A673 (cell line): ENCODE measurements around the gene KIF26B. TPM values are rescaled to one million over a fixed set of nuclear protein-coding genes. Genes with fewer than 3 reads are reported as not detected.

Experiments used
- BruUV-seq: library from RNA; stranded (reverse); fragments of 400-500 nt; replicated peaks from 2 replicates; lab custom pipeline; 2021; lab: Mats Ljungman, UMichigan
- CTCF ChIA-PET: fragments of 300-600 bp; sonication (Branson Sonifier 250); formaldehyde crosslinking; loops from one replicate; lab custom pipeline; 2022; ENCODE audit warnings: antibody characterized with exemption; lab: Charles Lee
- POLR2A ChIA-PET: fragments of 300-600 bp; sonication (Branson Sonifier 250); formaldehyde crosslinking; loops from one replicate; lab custom pipeline; 2022; ENCODE audit warnings: antibody characterized with exemption; ENCODE audit not compliant: low non-redundant PET; lab: Charles Lee
- DNase-seq: peaks from one replicate; pipeline ENCODE4 v3.0.0-alpha.2; 2015; ENCODE audit warnings: low spot score
- H3K27ac ChIP-seq: fragments of 200-600 bp; sonication (generic); 2 replicates; pipeline ENCODE4 v1.5.1; 2016; ENCODE audit warnings: mixed run types, low read depth, mild to moderate bottlenecking, mixed read lengths, antibody characterized with exemption, low read length; ENCODE audit not compliant: poor library complexity, severe bottlenecking
- H3K27me3 ChIP-seq: fragments of 200-600 bp; sonication (generic); replicated peaks from 2 replicates; pipeline ENCODE4 v1.6.1; 2017; ENCODE audit warnings: mixed run types, low read depth, mild to moderate bottlenecking, mixed read lengths, antibody characterized with exemption, low read length; ENCODE audit not compliant: insufficient read depth, poor library complexity
- H3K36me3 ChIP-seq: fragments of 200-600 bp; sonication (generic); 2 replicates; pipeline ENCODE4 v1.6.1; 2016; ENCODE audit warnings: mixed run types, mild to moderate bottlenecking, mixed read lengths, antibody characterized with exemption, low read length; ENCODE audit not compliant: insufficient read depth, poor library complexity, severe bottlenecking
- H3K4me1 ChIP-seq: fragments of 200-600 bp; sonication (generic); 2 replicates; pipeline ENCODE4 v1.6.1; 2017; ENCODE audit warnings: mixed run types, mild to moderate bottlenecking, mixed read lengths, antibody characterized with exemption, low read length; ENCODE audit not compliant: insufficient read depth, poor library complexity, severe bottlenecking
- H3K4me3 ChIP-seq: fragments of 200-600 bp; sonication (generic); 2 replicates; pipeline ENCODE4 v1.5.1; 2016; ENCODE audit warnings: low read depth, mixed run types, mild to moderate bottlenecking, mixed read lengths, low read length; ENCODE audit not compliant: poor library complexity, severe bottlenecking
- H3K9me3 ChIP-seq: fragments of 200-600 bp; sonication (generic); 2 replicates; pipeline ENCODE4 v1.6.1; 2016; ENCODE audit warnings: mixed run types, low read depth, mild to moderate bottlenecking, mixed read lengths, antibody characterized with exemption, low read length; ENCODE audit not compliant: poor library complexity, severe bottlenecking
- CTCF ChIP-seq: fragments of 300-800, 200-600 bp; sonication (generic); conservative IDR thresholded peaks from 2 replicates; pipeline ENCODE4 v1.5.1; 2017; ENCODE audit warnings: low read depth, mild to moderate bottlenecking, antibody characterized with exemption, low read length, moderate library complexity, mixed read lengths
- EZH2 ChIP-seq: fragments of 200-600 bp; sonication (generic); IDR thresholded peaks from 2 replicates; pipeline ENCODE4 v1.6.1; 2017; ENCODE audit warnings: borderline replicate concordance, low read depth, mild to moderate bottlenecking, mixed read lengths, antibody characterized with exemption, low read length; ENCODE audit not compliant: poor library complexity, severe bottlenecking
- intact Hi-C: fragments of 100-400 bp; cut with micrococcal nuclease; formaldehyde crosslinking; loops from one replicate; pipeline ENCODE4 v1.10.0; 2022; ENCODE audit not compliant: unreplicated experiment
- total RNA-seq: library from RNA; stranded (reverse); gene quantifications from 2 replicates; pipeline ENCODE4 v1.2.3, GENCODE V29; 2021

Gene KIF26B
- total RNA-seq, 1 experiment from 2014 or later = not detected

GRCh38 chr1:245684166-245684565 lies 529.4 kb downstream of the KIF26B start:
- no peaks in the 10 kb centered on the region for H3K36me3 ChIP-seq
- POLR2A ChIA-PET = no interaction called here

DNA sequence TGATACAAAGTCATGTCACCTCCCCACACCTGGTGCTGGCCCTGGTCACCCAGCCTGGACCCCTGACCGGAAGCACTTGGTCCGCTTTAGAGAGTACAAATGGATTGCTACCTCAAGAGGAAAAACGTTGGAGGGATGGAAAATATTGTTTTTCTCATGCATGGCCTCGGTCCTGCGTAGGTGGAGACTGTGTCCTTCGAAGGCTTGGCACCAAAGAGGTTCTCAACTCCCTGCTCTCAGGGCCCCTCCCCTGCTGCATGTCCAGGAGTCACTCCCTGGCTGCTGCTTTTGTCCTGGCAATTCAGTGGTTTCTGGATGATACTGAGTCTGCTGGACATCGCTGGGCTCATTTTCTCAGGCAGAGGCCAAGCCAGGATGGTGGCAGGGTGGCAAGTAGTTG lies 529.8 kb downstream of the KIF26B start:
- ChIA-PET POLR2A (no interaction called here), CTCF (no interaction called here)
- no peaks in the 10 kb centered on the region for H3K4me1 ChIP-seq
- DNase-seq = no peak
- no peaks in the 10 kb centered on the region for H3K36me3 ChIP-seq
- TF ChIP-seq EZH2 = no peak
- no peak for TF ChIP-seq CTCF
- H3K9me3 ChIP-seq = no peaks in the 10 kb centered on the region
- intact Hi-C loops = loop anchor here (10.0 kb wide), 1 partner anchor 530 kb away; the partner anchor contains the start of gene KIF26B
- no peak overlapping the region for H3K4me3 ChIP-seq
- H3K27me3 ChIP-seq = peaks cover 6% of the 10 kb centered on the region
- H3K27ac ChIP-seq = no peak overlapping the region
- no TSS peak for BruUV-seq

More at GRCh38 chr1:245684166-245684565, 529.4 kb downstream of the KIF26B start:
- H3K4me1 ChIP-seq = no peaks in the 10 kb centered on the region
- H3K27me3 ChIP-seq = peaks cover 6% of the 10 kb centered on the region
- no peak overlapping the region for H3K27ac ChIP-seq
- no TSS peak for BruUV-seq
- intact Hi-C loops = loop anchor here (10.0 kb wide), 1 partner anchor 529 kb away; the partner anchor contains the start of gene KIF26B
- DNase-seq = no peak
- H3K4me3 ChIP-seq = no peak overlapping the region
- CTCF ChIA-PET = no interaction called here
- no peaks in the 10 kb centered on the region for H3K9me3 ChIP-seq
- no peak for TF ChIP-seq CTCF
- no peak for TF ChIP-seq EZH2

DNA sequence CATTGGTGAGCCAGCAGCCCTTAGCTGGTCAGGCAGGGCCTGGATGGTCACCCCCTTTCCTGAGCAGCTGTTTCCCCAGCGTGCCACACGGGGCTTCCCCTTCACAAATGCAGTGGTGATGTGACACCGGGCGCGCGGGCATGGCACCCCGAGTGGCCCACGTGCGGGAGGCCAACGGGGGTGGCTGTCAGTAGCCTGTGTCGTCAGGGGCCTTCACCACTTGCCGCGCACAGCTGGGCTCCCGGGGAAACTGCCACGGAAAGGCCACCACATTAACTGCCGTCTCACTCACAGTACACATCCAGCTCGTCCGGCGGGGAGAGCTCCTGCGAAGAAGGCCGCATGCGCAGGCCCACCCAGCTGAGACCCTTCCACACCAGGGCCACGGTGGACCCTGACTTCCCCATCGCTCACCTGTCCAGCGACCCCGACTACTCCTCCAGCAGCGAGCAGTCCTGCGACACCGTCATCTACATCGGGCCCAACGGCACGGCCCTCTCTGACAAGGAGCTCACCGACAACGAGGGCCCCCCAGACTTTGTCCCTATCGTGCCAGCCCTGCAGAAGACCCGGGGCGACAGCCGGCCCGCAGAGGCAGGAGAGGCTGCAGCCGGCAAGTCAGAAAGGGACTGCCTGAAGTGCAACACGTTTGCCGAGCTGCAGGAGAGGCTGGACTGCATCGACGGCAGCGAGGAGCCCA lies 530.5 kb downstream of the KIF26B start:
- Histone ChIP-seq H3K9me3 (no peaks in the 10 kb centered on the region), H3K27ac (no peak overlapping the region), H3K4me3 (no peak overlapping the region), H3K36me3 (no peaks in the 10 kb centered on the region), H3K27me3 (peaks cover 9% of the 10 kb centered on the region), H3K4me1 (no peaks in the 10 kb centered on the region)
- ChIA-PET CTCF (no interaction called here), POLR2A (no interaction called here)
- DNase-seq = no peak
- TF ChIP-seq EZH2 (no peak), CTCF (no peak)
- no TSS peak for BruUV-seq
- intact Hi-C loops = loop anchor here (10.0 kb wide), 1 partner anchor 530 kb away; the partner anchor contains the start of gene KIF26B
